LNCAP (cell line): ENCODE results near the gene SLC48A1.

ENCODE experiments used
- CTCF ChIP-seq: fragments of 450-650 bp; IDR thresholded peaks from 2 replicates; pipeline ENCODE4 v1.5.1; 2017; ENCODE audit warnings: mild to moderate bottlenecking

SLC48A1 gene

GRCh38 chr12:47754881-47755280 lies 18.2 kb upstream of the SLC48A1 start:
- no peak for TF ChIP-seq CTCF

- TF ChIP-seq CTCF: no peak
Measured at GRCh38 chr12:47755655-47756562, 17.1 kb upstream of the SLC48A1 start.

- TF ChIP-seq CTCF: no peak
Measured at GRCh38 chr12:47757364-47757839, 15.6 kb upstream of the SLC48A1 start.

- TF ChIP-seq CTCF: no peak
Measured at GRCh38 chr12:47757840-47758583, 15.0 kb upstream of the SLC48A1 start.

- no peak for TF ChIP-seq CTCF
Measured at GRCh38 chr12:47758584-47758833, 14.5 kb upstream of the SLC48A1 start.

- peak; percentile 56 for TF ChIP-seq CTCF
Measured at GRCh38 chr12:47758834-47759690, 14.0 kb upstream of the SLC48A1 start, which contains the start of gene RAPGEF3. TSS of gene RAPGEF3 (minus strand) at chr12:47758880. CDS start at chr12:47758556, 324 bp downstream.

GRCh38 chr12:47762850-47763465 lies 10.1 kb upstream of the SLC48A1 start:
- no peak for TF ChIP-seq CTCF
